Measurements from ENCODE around the gene SHISA6.

SHISA6 gene

DNA sequence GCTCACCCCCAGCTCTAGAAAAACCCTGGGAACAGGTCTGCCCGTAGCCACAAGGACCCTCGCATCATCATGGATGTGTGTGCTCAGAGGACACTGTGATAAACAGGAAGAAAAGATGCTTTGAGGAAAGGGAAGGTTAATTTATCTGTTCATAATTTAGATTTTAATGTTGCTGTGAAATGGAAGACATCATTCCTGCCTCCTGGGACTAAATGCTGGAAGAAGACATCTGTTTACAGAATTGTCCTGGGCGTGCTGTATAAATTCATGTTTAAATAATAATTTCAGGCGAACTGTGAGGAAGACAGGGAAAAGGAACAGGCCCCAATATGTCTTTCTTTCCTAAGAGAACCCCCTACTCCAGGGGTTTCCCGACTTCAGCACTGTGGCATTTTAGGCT lies 112.6 kb downstream of the SHISA6 start:
- DNase-seq (ENCODE audit: low read depth in 3 of 3): no peak

DNA sequence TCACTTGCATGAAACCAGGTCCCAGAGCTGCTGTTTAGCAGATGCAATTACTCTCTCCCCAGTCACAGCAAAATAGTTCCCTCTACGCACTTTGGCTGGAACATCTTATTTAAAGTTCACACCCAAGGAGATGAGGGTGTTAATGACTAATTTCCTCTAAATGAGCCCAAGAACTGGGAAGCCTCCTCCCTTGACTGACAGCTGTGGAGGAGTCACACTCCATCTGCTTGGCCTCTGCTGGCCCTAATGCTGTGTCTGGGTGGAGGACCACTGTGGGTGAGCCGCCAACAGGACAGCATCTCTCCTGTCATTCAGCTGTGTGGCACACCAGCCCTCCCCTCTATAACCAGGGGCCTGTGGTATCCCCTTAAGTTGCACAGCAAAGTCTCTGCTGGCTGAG lies 115.4 kb downstream of the SHISA6 start:
- DNase-seq (ENCODE audit: low read depth in 3 of 3): no peak

- DNase-seq (ENCODE audit: low read depth in 3 of 3): no peak
Observed at GRCh38 chr17:11363565-11364117, 122.6 kb downstream of the SHISA6 start.

DNA sequence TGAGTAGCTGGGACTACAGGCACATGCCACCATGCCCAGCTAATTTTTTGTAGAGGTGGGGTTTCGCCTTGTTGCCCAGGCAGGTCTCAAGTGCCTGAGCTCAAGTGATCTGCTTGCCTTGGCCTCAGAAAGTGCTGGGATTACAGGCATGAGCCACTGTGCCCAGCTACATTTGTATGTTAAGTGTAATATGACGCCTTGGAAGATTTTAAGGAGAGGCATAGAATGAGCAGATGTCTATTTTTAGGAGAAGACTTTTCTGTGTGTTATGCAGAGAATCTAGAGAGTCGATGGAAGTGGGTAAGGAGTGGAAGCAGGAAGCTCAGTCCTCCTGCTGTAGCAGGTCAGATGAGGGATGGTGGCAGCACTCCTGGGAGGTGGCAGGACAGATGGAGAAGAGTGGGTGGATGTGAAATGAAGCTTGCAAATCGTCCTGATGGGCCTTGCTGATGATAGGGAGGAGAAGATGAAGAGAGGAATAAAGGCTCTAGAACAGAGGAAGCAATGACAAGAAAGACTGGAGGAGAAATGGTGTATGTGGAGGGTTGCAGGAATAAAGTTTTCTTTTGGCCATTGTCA lies 125.3 kb downstream of the SHISA6 start:
- DNase-seq (ENCODE audit: low read depth in 3 of 3): no peak

DNA sequence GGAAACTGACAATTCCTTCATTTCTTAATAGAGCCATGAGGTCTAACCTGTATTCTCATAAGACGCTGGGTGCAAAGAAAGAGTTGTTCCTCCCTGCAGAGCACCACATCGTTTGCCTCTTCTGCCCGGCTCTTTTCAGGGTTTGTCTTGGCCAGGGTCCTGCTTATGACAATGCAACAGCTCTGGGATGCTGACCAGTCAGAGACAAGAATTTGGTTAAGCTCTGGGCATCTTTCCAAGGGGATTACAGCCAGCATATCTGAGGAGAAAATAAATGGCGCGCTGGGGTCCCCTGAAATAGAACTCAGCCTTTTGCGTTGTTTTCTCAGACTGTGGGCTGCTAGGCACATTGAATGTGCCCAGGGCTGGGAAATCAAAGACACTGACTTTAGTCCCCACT lies 128.6 kb downstream of the SHISA6 start:
- DNase-seq (ENCODE audit: low read depth in 3 of 3): no peak

- no peak for DNase-seq (ENCODE audit: low read depth in 3 of 3)
Observed at GRCh38 chr17:11372692-11373091, 131.7 kb downstream of the SHISA6 start.

- no peak for DNase-seq (ENCODE audit: low read depth in 3 of 3)
Observed at GRCh38 chr17:11378506-11378905, 137.5 kb downstream of the SHISA6 start.

DNA sequence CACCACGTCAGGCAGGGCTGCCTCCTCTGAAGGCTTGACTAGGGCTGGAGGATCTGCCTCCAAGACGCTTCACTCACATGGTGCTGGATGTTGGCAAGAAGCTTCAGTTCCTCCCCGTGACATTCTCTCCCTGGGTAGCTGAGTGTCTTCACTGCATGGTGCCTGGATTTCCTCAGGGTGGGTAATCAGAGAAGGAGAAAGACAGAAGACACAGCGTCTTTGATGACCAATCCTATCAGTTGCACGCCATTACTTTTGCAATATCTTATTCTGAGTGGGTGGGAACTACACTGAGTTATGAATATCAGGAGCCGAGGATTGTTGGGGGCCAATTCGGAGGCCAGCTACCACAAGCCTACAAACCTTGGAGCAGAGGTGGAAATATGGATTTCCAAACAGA lies 139.7 kb downstream of the SHISA6 start:
- DNase-seq (ENCODE audit: low read depth in 3 of 3): no peak

GRCh38 chr17:11383157-11383556 lies 142.1 kb downstream of the SHISA6 start:
- no peak for DNase-seq (ENCODE audit: low read depth in 3 of 3)

- DNase-seq (ENCODE audit: low read depth in 3 of 3): no peak
Observed at GRCh38 chr17:11384131-11384530, 143.1 kb downstream of the SHISA6 start.

DNA sequence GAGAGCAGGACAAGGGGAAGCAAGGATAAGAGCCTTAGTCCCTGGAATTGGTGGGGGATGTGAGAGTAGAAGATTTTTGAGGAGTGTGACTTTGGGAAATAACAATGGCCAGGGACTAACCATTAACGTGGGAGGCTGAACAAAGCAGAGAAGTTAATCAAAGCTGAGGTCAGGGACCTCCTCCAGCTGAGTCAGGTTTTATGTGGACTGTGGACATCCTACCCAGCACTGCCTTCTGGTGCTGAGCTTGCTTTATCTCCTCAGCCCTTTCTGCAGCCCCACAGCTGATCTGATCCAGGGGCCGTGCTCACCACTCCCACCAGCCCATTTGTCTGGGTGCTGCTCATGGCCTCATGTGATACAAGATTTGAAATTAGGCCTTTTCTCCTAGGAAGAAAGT lies 146.6 kb downstream of the SHISA6 start:
- no peak for DNase-seq (ENCODE audit: low read depth in 3 of 3)

DNA sequence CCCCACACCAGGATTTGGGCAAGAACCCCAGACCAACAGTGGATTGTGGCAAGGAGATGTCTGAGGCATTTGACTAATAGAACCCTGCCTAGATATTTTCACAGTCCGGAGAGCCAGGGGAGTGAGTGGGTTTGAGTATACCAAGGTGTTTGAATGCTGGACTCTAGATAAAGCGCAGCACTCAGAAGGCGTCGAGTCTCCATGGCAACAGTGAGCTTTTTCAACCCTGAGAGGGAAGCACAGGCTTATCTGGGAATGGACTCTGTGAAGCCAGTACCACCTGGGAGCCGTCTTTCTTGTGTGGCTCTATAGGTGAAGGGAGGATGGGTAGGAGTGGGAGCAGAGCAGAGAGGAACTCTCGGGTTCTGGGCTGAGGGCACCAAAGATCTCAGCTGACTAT lies 147.0 kb downstream of the SHISA6 start:
- no peak for DNase-seq (ENCODE audit: low read depth in 3 of 3)

DNA sequence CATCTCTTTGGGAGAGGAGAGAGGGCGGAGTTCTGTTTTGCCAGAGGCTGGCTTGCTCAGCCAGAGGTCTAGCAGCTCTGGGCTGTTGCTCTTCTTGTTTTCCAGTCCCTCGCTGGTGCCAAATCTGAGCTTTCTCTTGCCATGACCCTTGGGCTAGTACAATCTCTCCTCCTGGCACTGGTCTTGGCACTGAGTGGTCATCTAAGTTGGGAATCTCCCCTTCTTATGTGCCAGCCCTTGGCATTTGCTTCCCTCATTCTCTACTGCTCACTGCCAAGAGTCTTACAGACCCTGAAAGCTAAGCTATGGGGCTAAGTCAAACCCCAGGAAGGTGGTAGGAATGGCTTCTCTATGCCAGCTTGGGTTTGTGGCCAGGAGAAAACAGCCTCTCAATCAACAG lies 148.6 kb downstream of the SHISA6 start:
- DNase-seq (ENCODE audit: low read depth in 3 of 3): no peak

- DNase-seq (ENCODE audit: low read depth in 3 of 3): no peak
Observed at GRCh38 chr17:11391134-11391533, 150.1 kb downstream of the SHISA6 start.

DNA sequence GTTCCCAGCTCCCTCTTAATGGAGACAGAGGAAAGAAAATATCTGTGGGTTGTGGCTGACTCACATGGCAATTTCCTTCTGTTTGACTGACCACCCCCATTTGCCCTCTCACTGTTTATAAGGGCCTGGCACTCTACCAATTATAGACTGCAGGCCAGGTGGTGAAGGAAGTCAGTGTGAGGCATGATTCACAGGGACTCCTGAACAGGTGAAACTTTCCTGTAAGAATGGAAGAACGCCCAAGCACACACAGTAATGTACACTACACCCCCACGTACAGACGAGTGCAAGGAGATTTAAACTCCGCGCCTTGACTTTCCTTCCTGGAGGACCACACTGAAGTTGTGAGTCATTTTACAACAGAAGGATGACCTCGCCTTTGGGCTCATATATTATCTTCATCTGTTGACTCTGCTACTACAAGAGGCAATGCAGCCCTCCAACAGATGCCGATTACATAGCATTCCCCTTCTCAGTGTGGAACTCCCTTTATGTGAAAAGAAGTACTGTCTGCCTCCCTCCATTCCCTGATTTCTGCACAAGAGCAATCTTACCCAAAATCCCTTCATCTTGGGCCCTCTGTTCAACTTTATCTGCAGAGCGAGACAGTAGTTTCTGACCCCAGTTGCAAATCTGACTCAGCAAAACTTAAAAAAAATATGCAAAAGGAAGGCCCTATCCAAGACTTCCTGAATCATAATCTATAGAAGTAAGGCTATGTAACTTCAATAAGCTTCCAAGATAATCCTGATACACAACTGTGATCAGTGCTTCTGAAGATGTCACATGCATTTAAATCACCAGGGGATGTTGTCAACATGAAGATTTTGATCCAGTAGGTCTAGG lies 163.6 kb downstream of the SHISA6 start:
- no peak for DNase-seq (ENCODE audit: low read depth in 3 of 3)

DNA sequence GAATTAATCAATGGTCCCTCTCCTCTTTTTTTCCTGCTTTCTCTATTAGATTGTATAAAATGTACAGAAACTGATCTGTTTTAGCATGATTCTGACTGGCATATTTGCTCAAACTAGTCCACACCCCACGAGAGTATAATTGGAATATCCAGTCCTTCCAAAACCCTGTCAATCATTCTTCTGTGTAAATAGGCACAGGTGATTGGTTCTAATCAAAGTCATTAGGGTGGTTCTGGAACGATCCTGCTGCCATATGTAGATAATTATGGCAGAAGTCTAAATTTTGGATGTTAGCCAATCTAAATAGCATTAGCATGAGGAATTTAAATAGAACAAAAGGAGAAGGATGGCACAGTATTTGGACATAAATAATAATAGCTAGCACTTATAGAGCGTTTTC lies 165.7 kb downstream of the SHISA6 start:
- DNase-seq (ENCODE audit: low read depth in 3 of 3): no peak

GRCh38 chr17:11412654-11413053 lies 171.6 kb downstream of the SHISA6 start:
- DNase-seq (ENCODE audit: low read depth in 3 of 3): no peak

- DNase-seq (ENCODE audit: low read depth in 3 of 3): no peak
Observed at GRCh38 chr17:11418342-11418741, 177.3 kb downstream of the SHISA6 start.

GRCh38 chr17:11430751-11431150 lies 189.7 kb downstream of the SHISA6 start:
- no peak for DNase-seq (ENCODE audit: low read depth in 3 of 3)

GRCh38 chr17:11438673-11439072 lies 197.7 kb downstream of the SHISA6 start:
- no peak for DNase-seq (ENCODE audit: low read depth in 3 of 3)

- no peak for DNase-seq (ENCODE audit: low read depth in 3 of 3)
Observed at GRCh38 chr17:11441004-11441403, 200.0 kb downstream of the SHISA6 start.

GRCh38 chr17:11446316-11446715 lies 205.3 kb downstream of the SHISA6 start:
- no peak for DNase-seq (ENCODE audit: low read depth in 3 of 3)

DNA sequence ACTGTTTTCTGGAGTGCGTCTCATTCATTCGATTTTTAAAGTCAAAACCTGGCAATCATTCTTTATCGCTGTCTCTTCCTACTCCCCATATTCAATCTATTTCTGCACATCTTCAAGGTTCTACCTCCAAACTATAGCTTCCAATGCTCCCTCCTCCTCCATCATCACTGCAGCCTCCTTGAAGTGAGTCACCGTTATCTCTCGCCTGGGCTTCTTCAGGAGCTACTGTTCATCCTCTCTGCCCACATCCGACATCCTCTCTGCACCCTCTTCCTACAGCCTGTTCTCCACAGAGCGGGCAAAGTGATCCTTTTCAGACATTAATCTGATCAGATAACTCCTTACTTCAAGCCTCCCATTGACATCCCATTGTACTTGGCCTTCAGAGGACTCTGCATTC lies 213.1 kb downstream of the SHISA6 start:
- DNase-seq (ENCODE audit: low read depth in 3 of 3): no peak

Measured in stimulated activated CD4-positive, alpha-beta T cell treated with anti-CD3 and anti-CD28 coated beads, TNF-alpha, amount 100 ng/mL, for 24 hours (primary cell).